K562 (cell line): ENCODE results near the gene CTIF. TPM values are rescaled to one million over a fixed set of nuclear protein-coding genes. Genes with fewer than 3 reads are reported as not detected.

Experiments used
- CBX3 ChIP-seq, 2 experiments: IDR thresholded peaks; 1 replicate in 1 of 2; 2 replicates in 1 of 2; pipeline ENCODE4 v1.6.1; 2012; ENCODE audit warnings: inconsistent platforms in 2 of 2, low read length in 2 of 2, borderline replicate concordance in 1 of 2, control low read depth in 1 of 2
- CCNT2 ChIP-seq: IDR thresholded peaks from 2 replicates; pipeline ENCODE4 v1.6.1; 2011; ENCODE audit warnings: borderline replicate concordance, low read depth, mild to moderate bottlenecking, moderate library complexity, mixed read lengths, low read length; ENCODE audit not compliant: insufficient read length; ENCODE audit errors: extremely low read depth
- CHCHD3 ChIP-seq: fragments of 250-450 bp; sonication (Bioruptor Pico); IDR thresholded peaks from 2 replicates; pipeline ENCODE4 v2.1.2; 2022; ENCODE audit warnings: mild to moderate bottlenecking
- DACH1 ChIP-seq: fragments of 450-650 bp; IDR thresholded peaks from 2 replicates; pipeline ENCODE4 v1.6.1; 2018; ENCODE audit not compliant: partially characterized antibody
- ESRRA ChIP-seq: fragments of 450-650 bp; IDR thresholded peaks from 2 replicates; pipeline ENCODE4 v1.6.1; 2014; ENCODE audit warnings: low read depth, mild to moderate bottlenecking, moderate library complexity, borderline replicate concordance
- LARP7 ChIP-seq: fragments of 450-650 bp; IDR thresholded peaks from 2 replicates; pipeline ENCODE4 v1.6.1; 2016
- LEF1 ChIP-seq: fragments of 450-650 bp; IDR thresholded peaks from 2 replicates; pipeline ENCODE4 v1.6.1; 2016; ENCODE audit warnings: mild to moderate bottlenecking
- PML ChIP-seq: IDR thresholded peaks from 2 replicates; pipeline ENCODE4 v1.6.1; 2012; ENCODE audit warnings: low read length, inconsistent platforms
- PTRF ChIP-seq: fragments of 450-650 bp; IDR thresholded peaks from 2 replicates; pipeline ENCODE4 v1.6.1; 2016; ENCODE audit warnings: mild to moderate bottlenecking, missing genetic modification characterization, missing compliant biosample characterization
- SMAD2 ChIP-seq: fragments of 150-350 bp; IDR thresholded peaks from 2 replicates; pipeline ENCODE4 v1.6.1; 2014; ENCODE audit warnings: low read depth, mild to moderate bottlenecking, low read length
- TAF15 ChIP-seq: fragments of 200-400 bp; formaldehyde crosslinking; IDR thresholded peaks from 2 replicates; pipeline ENCODE4 v1.6.1; 2017; ENCODE audit warnings: mild to moderate bottlenecking, low read depth, low read length, moderate library complexity
- TRIM28 ChIP-seq: fragments of 450-650 bp; IDR thresholded peaks from 2 replicates; pipeline ENCODE4 v1.6.1; 2017
- ZNF165 ChIP-seq: fragments of 250-450 bp; sonication (Bioruptor Pico); IDR thresholded peaks from 2 replicates; pipeline ENCODE4 v1.4.0; 2020; ENCODE audit warnings: borderline replicate concordance
- ZNF444 ChIP-seq: fragments of 250-450 bp; sonication (Bioruptor Pico); IDR thresholded peaks from 2 replicates; pipeline ENCODE4 v1.4.0; 2020; ENCODE audit warnings: mild to moderate bottlenecking, moderate library complexity
- ZNF778 ChIP-seq: fragments of 450-650 bp; formaldehyde crosslinking; IDR thresholded peaks from 2 replicates; pipeline ENCODE4 v1.4.0; 2020; ENCODE audit warnings: mild to moderate bottlenecking, moderate library complexity
- polyA plus RNA-seq, 8 experiments: library from polyadenylated mRNA; depleted of rRNA in 4 of 8; stranded (reverse) in 5 of 8; unstranded in 3 of 8; fragments of >200 nt; fragmentation: Nextera tagmentation in 2 of 8; fragmentation: Illumina TruSeq in 1 of 8; extraction: Ambion mirVana in 2 of 8; extraction: Trizol in 1 of 8; gene quantifications; 2 replicates each; pipeline versions ENCODE4 v1.2.1 to v1.2.3, GENCODE V29; 2011 to 2014; ENCODE audit warnings: inconsistent platforms in 1 of 8, missing spikeins in 1 of 8
- total RNA-seq, 7 experiments: library from RNA; depleted of rRNA in 6 of 7; stranded (reverse); fragments of >200 nt in 6 of 7; fragmentation: Illumina TruSeq in 2 of 7; extraction: Trizol in 2 of 7; gene quantifications; 2 replicates each; pipeline versions ENCODE4 v1.2.1 to v1.2.3, GENCODE V29; 2011 to 2021; ENCODE audit warnings: low replicate concordance in 1 of 7
- TF ChIP-seq, protein P1 (sequence below): IDR thresholded peaks from 2 replicates; pipeline ENCODE4 v1.6.1; 2014; ENCODE audit warnings: antibody characterized with exemption
- TF ChIP-seq, protein P2 (sequence below): fragments of 450-650 bp; formaldehyde crosslinking; IDR thresholded peaks from 2 replicates; pipeline ENCODE4 v1.4.0; 2020; ENCODE audit warnings: mild to moderate bottlenecking, mixed read lengths
- TF ChIP-seq, protein P3 (sequence below): fragments of 250-450 bp; sonication (Bioruptor Pico); IDR thresholded peaks from 2 replicates; pipeline ENCODE4 v1.8.0; 2022; ENCODE audit warnings: inconsistent platforms, mild to moderate bottlenecking, moderate library complexity, borderline replicate concordance
- TF ChIP-seq, protein P4 (sequence below): IDR thresholded peaks from 3 replicates; pipeline ENCODE4 v1.6.1; 2011; ENCODE audit warnings: borderline replicate concordance, mild to moderate bottlenecking; ENCODE audit not compliant: insufficient read length, insufficient read depth
- TF ChIP-seq, protein P5 (sequence below): fragments of 450-650 bp; IDR thresholded peaks from 2 replicates; pipeline ENCODE4 v1.6.1; 2018; ENCODE audit not compliant: partially characterized antibody

CTIF gene
- total and polyA plus RNA-seq, 9 of the 15 experiments (the other 6 are each of a cell fraction or from before 2014, with no cell fraction given): 0.17 to 11.5 (median 2.2) TPM

DNA sequence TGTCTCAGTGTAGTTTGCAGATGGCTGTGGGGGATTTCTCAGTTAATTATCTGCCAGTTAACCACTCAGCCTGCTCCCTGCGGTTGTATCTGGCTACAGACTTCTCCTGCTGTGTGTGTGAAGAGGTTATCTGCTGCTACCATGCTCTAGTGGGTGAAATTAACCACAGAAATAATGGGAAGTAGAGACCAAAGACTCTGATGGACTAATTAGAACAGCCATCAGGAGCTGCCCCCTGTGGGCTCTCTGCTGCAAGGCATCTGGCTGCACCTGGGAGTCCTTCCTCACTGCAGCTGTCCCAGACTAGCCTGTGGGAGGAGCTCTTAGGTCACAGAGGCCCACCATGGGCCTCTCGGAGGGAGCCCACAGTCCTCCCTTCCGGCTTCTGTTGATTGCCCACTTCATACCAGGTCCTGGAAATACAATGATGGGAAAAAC is 66.6 kb downstream of the CTIF start (continued):
- TF ChIP-seq ZNF778 (CRISPR knock-in tag): no peak
- TF ChIP-seq DACH1: peak; percentile 27
- TF ChIP-seq, protein P1, sequence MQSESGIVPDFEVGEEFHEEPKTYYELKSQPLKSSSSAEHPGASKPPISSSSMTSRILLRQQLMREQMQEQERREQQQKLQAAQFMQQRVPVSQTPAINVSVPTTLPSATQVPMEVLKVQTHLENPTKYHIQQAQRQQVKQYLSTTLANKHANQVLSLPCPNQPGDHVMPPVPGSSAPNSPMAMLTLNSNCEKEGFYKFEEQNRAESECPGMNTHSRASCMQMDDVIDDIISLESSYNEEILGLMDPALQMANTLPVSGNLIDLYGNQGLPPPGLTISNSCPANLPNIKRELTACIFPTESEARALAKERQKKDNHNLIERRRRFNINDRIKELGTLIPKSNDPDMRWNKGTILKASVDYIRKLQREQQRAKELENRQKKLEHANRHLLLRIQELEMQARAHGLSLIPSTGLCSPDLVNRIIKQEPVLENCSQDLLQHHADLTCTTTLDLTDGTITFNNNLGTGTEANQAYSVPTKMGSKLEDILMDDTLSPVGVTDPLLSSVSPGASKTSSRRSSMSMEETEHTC: no peak
- peak; percentile 45 for TF ChIP-seq CCNT2
- no peak for TF ChIP-seq ZNF165 (CRISPR knock-in tag)
- no peak for TF ChIP-seq CBX3 (IDR thresholded peaks at IDR 0.05; ENCODE audit: borderline replicate concordance in 1 of 2, low read length in 2 of 2)
- TF ChIP-seq LARP7: no peak
- TF ChIP-seq SMAD2: no peak
- TF ChIP-seq ZNF444 (CRISPR knock-in tag): no peak
- peak; percentile 88; the same call in 1 of the 2 replicates for TF ChIP-seq ESRRA
- TF ChIP-seq, protein P2, sequence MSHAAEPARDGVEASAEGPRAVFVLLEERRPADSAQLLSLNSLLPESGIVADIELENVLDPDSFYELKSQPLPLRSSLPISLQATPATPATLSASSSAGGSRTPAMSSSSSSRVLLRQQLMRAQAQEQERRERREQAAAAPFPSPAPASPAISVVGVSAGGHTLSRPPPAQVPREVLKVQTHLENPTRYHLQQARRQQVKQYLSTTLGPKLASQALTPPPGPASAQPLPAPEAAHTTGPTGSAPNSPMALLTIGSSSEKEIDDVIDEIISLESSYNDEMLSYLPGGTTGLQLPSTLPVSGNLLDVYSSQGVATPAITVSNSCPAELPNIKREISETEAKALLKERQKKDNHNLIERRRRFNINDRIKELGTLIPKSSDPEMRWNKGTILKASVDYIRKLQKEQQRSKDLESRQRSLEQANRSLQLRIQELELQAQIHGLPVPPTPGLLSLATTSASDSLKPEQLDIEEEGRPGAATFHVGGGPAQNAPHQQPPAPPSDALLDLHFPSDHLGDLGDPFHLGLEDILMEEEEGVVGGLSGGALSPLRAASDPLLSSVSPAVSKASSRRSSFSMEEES (CRISPR knock-in tag): no peak
- TF ChIP-seq, protein P3, sequence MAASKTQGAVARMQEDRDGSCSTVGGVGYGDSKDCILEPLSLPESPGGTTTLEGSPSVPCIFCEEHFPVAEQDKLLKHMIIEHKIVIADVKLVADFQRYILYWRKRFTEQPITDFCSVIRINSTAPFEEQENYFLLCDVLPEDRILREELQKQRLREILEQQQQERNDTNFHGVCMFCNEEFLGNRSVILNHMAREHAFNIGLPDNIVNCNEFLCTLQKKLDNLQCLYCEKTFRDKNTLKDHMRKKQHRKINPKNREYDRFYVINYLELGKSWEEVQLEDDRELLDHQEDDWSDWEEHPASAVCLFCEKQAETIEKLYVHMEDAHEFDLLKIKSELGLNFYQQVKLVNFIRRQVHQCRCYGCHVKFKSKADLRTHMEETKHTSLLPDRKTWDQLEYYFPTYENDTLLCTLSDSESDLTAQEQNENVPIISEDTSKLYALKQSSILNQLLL: no peak
- TF ChIP-seq CHCHD3: no peak
- no peak for TF ChIP-seq PTRF (tag)
- TF ChIP-seq TAF15: no peak
- TF ChIP-seq, protein P4, sequence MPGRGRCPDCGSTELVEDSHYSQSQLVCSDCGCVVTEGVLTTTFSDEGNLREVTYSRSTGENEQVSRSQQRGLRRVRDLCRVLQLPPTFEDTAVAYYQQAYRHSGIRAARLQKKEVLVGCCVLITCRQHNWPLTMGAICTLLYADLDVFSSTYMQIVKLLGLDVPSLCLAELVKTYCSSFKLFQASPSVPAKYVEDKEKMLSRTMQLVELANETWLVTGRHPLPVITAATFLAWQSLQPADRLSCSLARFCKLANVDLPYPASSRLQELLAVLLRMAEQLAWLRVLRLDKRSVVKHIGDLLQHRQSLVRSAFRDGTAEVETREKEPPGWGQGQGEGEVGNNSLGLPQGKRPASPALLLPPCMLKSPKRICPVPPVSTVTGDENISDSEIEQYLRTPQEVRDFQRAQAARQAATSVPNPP: no peak
- TF ChIP-seq TRIM28: no peak
- peak; percentile 90 for TF ChIP-seq PML
- TF ChIP-seq, protein P5, sequence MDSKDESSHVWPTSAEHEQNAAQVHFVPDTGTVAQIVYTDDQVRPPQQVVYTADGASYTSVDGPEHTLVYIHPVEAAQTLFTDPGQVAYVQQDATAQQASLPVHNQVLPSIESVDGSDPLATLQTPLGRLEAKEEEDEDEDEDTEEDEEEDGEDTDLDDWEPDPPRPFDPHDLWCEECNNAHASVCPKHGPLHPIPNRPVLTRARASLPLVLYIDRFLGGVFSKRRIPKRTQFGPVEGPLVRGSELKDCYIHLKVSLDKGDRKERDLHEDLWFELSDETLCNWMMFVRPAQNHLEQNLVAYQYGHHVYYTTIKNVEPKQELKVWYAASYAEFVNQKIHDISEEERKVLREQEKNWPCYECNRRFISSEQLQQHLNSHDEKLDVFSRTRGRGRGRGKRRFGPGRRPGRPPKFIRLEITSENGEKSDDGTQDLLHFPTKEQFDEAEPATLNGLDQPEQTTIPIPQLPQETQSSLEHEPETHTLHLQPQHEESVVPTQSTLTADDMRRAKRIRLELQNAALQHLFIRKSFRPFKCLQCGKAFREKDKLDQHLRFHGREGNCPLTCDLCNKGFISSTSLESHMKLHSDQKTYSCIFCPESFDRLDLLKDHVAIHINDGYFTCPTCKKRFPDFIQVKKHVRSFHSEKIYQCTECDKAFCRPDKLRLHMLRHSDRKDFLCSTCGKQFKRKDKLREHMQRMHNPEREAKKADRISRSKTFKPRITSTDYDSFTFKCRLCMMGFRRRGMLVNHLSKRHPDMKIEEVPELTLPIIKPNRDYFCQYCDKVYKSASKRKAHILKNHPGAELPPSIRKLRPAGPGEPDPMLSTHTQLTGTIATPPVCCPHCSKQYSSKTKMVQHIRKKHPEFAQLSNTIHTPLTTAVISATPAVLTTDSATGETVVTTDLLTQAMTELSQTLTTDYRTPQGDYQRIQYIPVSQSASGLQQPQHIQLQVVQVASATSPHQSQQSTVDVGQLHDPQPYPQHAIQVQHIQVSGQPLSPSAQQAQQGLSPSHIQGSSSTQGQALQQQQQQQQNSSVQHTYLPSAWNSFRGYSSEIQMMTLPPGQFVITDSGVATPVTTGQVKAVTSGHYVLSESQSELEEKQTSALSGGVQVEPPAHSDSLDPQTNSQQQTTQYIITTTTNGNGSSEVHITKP: no peak
- TF ChIP-seq LEF1: no peak
